SHP77 treated with DMSO at 0.1 percent for 48 hours (cell line): ENCODE data around the gene CARD11.
A peak's percentile ranks its signal among the peaks of the same experiment; 100 is the strongest.

Experiments
- DNase-seq: peaks from one replicate; lab custom pipeline; 2025; lab: John Stamatoyannopoulos, UW

CARD11 gene

DNA sequence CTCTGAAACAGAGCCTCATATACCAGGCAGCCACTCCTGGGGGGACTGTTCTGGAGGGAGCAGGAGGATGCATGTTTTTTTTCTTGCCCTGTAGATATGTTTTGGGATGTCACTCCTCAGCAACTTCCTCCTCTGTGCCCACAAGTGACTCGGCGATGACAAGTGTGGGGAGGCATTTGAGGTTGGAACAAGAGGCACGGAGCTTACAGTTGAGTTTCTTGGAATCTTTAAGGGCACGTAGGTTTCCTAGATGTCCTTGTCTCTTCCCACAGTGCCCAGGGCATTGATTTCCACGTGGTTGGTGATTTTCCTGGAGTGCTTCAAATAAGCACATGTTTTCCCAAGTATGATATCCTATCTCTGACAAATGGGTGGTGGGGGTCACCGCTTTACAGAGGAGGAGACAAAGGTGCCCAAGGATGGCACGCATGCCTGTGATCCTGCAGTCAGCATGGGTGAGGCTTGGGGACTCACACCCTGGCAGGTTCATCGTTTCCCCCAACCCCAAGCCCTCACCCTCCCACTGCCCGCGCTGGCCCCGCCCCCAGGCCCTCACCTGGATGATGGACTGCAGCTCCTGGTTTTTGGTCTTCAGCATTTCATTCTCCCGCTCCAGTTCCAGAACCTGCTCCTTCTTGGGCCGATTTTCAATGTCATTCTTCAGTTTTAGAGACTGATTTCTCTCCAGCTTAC lies 104.3 kb downstream of the CARD11 start:
- no peak for DNase-seq

DNA sequence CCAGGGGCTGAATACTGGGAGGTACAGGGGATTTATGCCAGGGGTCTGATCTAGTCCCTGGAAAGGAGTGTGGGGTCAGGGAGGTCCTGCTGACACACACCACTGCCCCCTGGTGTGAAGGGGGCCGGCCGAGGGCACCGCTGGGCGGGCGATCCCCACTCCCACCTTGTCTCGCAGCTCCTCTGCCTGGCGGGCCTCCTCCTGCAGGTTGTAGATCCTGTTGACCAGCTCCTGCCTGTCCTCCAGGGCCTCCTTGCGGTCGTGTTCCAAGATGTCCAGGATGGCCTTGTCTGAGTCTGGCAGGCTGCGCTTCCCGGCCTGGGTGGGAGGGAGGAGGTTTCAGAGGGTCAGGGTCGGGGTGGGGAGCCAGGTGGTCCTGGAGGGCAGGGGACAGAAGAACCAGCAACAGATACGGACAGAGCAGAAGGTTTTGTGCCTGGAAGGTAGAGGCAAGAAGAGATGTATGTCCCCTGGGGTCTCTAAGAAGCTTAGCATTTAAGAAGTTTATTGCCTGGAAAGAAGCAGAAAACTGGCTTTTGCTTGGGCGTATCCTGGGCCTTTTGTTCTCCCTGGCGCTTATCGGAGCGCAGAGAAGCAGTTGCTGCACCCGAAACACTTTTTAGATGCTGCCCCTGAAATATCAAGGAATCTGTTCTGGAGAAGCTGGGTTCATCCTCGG lies 105.0 kb downstream of the CARD11 start:
- DNase-seq, result no peak

DNA sequence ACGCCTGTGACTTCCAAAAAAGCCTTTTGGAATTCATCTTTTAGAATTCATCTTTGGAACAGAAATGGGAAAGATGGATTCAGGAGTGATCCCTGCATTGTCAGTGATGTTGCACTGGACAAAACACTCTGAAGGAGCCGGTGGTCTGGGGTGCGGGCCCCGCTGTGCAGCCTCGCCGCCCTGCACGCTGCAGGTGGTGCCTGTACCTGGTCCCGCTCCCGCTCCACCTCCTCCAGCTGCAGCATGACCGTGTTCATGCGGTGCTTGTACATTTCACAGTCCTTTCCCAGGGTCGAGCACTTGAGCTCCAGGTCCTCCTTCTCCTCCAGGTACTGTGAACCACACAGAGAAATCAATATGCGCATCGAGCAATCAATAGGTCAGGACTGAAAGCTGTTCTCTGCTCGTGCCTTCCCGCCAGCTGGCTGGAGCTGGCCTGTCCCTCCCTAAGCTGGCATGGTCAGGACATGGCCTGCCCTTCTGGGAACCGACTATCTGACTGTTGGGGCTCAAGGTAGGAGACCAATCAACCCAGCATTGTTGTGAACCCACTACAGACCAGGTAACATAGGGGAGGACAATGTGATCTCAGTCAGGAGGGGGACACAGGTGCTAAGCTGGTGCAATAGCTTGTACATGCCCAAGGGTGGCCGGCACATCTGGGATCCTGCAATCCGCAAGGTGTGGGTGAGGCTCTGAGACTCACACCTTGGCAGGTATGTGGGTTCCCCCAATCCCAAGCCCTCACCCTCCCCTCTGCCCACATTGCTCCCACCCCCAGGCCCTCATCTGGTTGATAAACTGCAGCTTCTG lies 105.8 kb downstream of the CARD11 start:
- DNase-seq, result no peak

DNA sequence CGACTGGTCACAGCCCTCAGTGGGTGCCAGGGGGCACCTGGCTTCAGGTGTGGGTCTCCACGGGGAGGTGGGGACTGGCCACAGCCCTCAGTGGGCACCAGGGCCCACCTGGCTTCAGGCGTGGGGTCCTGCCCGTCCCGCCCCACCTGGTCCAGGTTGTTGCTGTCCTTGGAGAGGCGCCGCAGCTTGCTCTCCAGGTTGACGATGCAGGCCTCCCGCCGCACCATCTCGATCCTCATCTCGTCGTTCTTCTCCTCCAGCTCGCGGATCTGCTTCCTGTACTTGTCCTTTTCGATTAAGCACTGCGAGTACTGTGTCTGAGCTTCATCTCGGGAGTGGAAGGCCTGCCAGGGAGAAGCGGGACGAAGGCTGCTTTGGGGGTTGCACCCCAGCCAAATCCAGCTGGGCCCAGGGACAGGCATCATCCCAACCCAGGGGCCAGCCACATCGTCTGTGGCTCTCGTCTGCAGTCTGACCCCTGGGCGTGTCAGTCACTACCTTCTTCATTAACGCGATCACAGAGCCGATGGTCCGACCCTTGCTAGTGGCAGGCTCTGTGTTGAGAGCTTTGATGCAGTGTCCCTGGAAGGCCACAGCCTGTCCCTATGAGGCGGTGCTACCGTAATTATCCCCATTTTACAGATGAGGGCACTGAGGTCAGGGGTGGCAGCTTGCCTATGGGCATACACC lies 106.6 kb downstream of the CARD11 start:
- DNase-seq, result no peak

DNA sequence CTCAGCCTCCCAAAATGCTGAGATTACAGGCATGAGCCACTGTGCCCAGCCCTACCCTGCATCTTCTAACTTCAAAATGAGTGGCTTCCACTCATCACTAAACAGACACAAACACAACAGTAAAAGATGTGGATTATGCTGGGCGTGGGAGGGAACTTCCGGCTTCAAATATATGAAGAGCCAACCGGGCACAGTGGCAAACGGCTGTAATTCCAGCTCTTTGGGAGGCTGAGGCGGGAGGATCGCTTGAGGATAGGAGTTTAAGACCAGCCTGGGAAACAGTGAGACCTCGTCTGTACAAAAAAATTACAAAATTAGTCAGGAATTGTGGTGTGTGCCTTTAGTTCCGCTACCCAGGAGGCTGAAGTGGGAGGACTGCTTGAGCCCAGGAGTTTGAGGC lies 107.4 kb downstream of the CARD11 start:
- no peak for DNase-seq

DNA sequence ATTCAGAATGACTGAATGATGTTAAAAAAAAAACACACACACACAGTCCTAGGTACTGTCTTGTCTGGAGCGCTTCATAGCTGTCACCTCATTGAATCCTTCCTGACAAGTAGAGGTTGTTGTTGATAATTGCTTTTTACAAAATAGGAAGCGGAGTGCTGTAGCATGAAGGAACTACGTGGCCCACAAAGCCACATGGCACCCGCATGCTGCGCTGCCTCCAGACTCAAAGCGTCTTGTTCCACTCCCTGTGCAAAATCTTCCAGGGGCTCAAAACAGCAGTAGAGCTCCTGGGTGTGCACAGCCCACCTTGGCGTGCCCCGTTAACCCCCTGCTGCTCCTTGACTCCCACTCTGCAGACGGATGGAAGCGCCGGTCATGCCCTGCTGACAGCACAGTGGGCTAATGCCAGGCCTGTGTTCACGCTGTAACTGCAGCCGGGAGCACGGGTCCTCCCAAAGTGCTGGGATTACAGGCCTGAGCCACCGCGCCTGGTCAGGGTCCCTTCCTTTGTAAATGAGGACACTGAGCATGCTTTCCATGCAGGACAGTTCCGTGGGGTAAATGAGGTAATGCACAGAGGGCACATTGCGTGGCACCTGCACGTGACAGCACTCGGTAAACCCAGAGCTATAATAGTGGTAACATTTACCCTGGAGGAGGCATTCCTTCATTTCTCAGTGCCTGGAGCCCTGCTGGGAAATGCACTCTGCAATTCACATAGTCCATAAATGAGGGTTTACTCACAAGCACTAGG lies 108.5 kb downstream of the CARD11 start:
- DNase-seq, result no peak

DNA sequence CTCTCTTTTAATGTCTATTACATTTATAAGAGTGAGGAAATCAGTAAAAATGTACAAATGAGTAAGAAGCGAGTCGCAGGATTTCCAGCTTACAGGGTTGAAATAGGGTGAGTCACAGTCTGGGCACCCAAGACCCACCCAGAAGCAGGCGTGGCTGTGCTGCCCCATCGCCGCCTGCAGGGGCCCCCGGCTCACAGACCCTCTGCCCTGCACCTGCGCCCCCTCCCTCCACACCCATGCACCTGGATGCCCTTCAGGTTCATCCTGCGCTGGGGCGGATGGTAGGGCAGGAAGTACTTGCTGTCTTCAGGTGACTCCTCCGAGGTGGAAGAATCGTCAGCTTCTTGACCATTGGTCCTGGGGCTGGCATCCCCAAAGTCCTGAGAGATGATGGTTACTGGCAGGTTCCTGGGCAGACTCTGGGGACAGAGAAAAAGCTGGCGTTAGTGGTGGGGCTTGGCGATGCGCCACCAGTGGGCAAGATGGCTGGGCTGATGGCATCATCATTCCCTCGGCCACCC lies 109.4 kb downstream of the CARD11 start:
- no peak for DNase-seq

DNA sequence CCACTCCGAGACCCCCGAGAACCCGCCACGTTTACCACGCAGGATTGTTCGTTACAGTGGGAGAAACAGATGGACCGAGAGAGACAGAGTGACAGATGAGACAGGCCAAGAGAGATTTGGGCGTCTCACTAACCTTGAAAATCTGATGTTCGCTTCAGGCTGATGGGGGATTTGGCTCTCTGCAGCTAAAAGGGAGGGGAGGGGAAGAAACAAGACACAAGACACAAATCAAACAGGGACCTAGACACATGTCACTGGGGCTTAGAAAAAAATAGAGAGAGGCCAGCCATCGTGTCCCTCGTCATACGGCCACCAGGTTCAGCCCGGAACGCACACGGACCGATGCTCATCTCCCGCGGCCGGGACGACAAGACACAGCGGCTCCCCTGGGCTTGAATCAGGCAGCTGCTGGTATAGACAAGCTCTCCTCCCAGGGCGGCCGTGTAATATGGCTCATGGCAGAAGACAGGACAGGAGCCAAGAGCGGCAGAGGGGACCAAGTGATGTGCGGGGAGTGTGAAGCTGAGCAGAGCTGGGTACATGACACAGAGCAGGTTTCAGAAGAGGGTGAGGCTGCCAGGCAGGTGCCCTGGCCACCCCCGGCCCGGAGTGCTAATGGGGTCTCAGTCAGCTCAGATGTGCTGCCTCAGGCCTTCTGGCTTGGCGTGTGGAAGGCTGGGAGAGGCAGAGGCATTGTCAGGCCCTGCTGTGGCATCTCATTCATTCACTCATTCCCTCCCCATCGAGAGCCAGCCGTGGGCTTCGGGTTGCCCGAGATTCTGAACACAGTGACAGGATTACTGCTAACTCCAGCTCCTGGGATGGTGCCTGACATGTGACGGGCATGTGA lies 111.0 kb downstream of the CARD11 start:
- no peak for DNase-seq

DNA sequence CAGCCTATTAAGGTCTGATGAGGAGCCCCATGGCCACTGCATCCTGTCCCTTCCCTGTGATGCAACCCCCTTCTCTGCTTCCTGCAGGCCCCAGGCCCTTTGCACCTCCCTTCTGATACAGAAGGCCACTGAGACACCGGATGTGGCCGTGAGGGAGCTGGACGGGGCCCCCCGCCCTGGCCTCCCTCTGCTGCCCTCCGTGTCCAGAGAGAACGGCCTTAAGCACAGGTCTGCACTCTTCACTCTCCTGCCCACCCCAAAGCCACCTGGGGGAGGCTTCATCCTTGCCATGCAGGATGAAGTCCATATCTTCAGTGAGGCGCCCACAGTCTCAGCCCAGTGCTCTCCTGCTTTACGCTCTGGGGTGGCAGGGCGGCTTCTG lies 112.6 kb downstream of the CARD11 start:
- DNase-seq, result no peak

DNA sequence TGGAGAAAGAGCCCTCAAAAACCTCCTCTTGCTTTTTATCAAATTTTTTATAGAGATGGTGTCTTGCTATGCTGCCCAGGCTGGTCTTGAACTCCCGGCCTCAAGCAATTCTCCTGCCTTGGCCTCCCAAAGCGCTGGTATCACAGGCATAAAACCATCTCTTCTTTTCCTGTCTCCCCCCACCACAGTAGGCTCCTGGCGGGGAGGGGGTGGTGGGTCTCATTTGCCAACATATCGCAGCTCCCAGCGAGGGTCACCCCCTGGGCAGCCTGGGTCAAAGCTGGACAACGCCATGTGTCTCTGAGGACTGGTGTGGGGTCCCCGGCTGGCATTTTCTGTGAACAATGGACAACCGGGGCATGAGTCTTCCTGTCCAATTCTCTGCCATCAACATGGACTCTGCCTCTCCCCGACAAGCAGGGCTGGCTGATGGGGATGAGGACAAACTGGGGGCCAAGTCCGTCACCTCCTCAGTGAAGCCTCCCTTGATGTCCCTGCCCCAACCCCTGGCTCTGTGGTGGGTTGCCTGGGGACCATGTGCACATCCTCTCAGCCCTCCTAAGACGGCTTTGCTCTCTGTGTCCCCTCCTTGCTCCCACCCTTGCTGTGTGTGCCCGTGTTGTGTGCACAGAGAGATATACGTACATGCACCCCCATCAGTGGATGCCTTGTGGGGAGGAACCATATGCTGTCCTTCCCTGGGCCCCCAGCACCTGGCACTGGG lies 113.2 kb downstream of the CARD11 start:
- DNase-seq, result no peak

DNA sequence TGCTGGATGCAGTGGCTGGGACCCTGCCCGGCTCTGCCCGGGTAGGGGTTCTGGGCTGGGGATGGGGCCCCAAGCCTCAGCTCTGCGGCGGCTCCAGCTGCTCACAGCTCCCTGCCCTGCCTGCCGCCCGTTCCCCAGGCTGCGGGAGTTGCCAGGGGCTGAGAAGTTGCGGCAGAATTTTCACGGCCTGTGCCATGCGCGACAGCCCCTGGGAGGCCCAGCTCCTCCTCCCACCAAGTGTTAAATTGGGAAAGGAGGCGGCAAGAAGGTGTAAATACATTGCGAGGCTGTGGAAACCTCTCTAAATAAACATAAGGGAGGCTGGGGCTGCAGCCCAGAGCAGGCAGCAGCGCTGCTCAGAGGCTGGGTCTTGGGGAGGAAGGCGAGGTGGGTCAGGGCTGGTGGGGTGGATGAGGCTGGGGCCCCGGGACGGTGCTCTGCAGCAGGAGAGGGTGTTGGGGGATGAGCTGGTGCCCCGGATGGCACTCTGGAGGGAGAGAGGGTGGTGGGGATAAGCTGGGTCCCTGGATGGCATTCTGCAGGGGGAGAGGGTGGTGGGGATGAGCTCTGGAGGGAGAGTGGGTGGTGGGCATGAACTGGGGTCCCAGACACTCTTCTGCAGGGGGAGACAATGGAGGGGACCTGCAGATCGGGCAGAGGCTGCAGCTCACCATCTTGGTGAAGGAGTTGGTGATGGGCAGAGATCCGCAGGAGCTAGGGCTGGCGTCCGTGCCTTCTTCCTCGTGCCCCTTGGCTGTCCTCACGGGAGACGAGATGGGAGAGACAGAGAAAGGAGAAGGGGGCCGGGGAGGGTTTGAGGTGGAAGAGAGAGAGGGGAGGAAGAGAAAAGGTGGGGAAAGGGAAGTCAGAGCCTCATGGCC lies 114.1 kb downstream of the CARD11 start:
- no peak for DNase-seq

DNA sequence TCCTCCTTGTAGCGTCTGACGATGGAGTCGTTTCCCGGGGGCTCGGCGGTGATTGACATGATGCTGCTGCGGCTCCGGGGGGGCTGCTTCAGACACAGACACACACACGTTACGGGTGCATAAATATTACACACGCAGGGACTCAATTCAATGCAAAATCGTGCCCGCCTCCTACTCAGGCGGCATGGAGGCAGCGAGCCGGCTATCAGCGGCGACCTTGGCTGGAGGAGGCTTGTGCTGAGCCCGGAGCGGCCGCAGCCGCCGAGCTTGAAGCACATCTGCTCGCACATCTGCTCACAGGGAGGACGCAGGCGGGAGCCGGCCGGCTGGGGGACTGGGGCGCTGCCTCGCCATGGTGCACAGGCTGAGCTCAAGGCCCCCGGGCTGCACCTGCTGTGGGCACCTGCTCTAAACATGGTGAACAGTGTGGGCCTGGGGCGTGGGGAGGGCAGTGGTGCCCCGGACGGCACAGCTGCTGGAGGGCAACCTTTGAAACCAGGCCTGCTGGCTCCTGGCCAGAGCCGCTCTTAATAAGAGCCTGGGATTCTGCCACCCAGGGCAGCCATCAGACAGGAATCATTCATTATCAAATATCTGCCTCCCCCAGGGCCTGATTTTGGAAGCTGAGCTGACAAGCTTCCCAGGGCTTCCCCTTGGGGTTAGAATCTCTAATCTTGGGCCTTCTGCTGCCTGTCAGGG lies 114.9 kb downstream of the CARD11 start:
- peak; percentile 79 for DNase-seq

DNA sequence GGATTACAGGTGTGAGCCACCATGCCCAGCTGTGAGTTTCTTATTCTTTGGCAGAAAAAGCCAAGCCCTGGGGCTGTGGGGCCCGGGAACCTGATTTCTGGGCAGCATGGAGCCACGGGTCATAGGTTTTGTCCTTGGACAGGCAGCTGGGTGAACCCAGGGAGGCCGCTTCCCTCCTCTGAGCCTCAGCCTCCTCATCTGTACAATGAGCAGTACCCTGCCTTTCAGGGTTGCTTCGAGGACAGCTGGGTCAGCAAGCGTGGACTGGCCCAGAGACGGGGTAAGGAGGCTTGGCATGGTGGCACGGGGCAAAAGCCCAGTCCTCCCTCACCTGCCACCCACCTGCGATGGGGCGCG lies 115.4 kb downstream of the CARD11 start:
- no peak for DNase-seq

DNA sequence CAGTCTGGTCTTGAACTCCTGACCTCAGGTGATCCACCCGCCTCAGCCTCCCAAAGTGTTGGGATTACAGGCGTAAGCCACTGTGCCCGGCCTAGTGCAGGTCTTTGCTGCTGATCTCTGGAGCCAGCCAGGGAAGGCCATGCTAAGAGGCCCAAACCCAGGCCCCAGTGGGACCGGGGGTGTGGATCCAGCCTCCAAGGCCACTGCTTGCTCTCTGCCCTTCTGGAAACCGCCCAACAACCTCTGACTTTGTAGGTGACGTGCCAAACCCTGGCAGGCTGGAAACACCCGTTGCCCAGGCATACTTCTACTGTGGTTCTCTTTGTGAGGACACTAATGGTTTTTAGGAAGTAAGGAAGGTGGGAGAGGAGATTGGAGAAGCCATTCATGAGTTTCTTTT lies 116.1 kb downstream of the CARD11 start:
- no peak for DNase-seq

DNA sequence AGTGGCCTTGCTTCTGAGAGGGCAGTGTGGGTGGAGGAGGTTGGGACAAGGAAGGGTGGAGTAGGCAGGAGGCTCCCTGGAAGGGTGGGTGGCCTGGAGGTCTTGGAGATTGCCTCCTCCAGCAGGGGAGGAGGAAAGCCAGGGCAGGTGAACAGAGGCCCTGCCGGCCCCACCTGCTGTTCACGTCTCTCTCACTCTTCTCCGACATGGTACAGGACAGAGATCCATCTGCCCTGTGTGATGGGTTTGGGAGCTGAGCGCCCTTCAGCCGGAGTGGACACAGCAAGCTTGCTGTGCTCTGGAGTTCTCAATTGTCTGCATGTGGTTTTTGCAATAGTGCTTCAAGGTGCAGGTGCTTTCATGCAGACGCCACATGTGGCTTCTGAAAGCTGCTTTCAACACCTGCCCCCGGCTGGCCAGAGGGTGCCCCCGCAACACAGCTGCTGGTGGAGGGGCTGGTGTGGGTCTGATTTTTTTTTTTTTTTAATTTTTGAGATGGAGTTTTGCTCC lies 116.7 kb downstream of the CARD11 start:
- no peak for DNase-seq

DNA sequence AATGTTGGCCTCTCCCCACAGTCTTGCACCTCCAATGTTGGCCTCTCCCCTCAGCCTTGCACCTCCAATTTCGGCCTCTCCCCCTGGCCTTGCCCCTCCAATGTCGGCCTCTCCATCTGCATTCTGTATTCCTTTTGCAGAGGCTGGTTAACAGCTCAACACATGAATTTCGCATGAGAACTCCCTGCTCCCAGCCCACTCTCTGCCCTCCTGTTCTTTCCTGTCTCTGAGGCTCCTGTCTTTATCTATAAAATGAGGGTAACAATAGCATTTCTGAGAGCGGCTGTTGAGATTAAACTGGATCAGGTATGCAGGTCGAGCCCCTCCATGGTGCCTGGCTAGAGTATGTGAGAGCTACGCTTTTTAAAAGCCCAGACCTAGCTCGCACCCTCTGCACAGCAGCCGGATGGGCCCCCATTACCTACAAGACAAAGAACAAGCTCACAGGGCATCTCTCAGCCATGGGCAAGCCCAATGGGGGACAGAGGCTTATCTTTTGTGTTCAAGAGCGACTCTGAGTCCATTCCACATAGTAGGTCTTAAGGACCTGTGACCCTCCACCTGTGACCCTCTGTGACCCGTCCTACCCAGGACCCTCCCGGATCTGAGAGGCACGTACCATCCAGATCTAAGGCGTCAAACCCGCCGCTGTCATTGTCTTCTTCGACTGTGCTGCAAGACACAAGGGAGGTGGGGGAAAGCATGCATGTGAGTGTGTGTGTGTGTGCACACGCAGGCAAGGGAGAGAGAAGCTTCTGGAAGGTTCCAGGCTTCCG lies 117.4 kb downstream of the CARD11 start:
- DNase-seq, result no peak
